SIG-M5 treated with dmso at 0.1 percent for 504 hours (cell line): ENCODE results near the gene SLC43A2.
"Not testable (repeated sequence)": the region's sequence is repeated elsewhere in the genome, so short reads cannot be mapped to it uniquely, and the experiment has no call there.

Experiments used
- DNase-seq: peaks from one replicate; lab custom pipeline; 2025; ENCODE audit not compliant: unreplicated experiment; lab: John Stamatoyannopoulos, UW

SLC43A2 gene

DNA sequence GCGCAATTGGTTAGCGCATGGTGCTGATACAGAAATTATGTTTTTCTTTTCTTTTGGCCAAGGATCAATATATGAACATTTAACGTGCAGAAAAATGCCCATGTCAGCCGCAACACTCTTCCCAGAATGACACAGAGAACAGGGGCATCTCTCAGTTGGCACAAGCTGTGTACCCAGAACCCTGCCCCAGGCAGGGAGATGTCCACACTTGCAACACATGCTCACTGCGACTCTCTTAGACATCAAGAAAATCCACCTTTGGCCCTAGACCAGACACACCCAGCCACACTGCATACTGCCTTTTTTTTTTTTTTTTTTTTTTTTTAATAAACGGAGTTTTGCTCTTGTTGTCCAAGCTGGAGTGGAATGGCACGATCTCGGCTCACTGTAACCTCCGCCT lies 83.0 kb downstream of the SLC43A2 start:
- DNase-seq = no peak

DNA sequence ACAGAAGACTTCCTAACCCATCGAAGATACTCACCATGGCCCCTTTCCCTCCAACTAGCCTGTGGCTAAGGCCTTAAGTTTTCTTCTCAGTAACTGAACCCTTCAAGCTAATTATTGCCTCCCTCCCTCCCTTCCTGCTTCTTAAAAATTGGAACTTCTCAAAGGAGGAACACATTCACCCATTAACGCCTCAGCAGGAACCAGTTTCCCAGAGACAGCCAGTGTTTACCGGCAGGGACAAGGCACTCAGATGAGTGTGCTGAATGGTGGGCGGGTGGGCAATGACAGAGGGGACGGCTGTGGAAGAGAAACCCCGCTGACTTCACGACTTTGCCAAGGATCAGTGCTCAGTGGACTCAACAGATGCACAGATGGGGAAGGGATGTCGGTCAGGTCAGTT lies 86.3 kb downstream of the SLC43A2 start:
- no peak for DNase-seq

DNA sequence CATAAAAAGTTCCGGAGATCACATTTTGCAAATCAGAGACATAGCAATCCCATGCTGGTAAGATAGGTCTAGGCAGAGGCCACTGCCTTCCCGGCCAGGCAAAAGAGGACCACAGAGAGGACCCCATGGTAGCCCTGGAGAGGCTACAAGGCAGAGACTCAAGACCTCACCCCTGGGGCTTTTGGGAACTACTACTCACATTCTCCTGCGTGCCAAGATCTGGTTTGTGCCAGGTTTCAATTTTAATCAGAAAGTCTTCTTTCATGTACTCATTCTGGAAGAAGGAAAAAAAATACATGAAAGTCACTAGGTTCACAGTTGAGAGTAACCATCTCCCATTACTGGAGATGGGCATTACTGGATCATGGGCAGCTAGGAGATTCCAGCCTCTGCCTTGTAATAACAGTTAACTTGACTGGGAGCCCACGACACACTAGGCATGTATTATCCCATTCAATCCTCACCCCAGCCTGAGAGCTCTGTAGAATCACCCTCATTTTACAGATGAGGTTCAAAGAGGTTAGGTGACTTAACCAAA lies 87.2 kb downstream of the SLC43A2 start:
- no peak for DNase-seq

DNA sequence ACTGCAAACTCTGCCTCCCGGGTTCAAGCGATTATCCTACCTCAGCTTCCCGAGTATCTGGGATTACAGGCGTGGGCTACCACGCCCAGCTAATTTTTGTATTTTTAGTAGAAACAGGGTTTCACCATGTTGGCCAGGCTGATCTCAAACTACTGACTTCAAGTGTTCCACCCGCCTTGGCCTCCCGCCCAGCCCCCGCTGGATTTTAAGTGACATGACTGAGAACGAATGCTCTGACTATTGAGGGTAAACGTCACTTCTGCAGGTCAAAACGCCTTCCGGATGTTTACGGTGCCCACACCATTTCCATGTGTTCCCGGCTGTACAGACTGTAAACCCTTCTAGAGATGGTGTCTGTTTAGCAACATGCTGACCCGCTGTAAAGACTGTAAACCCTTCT lies 88.8 kb downstream of the SLC43A2 start:
- no peak for DNase-seq

DNA sequence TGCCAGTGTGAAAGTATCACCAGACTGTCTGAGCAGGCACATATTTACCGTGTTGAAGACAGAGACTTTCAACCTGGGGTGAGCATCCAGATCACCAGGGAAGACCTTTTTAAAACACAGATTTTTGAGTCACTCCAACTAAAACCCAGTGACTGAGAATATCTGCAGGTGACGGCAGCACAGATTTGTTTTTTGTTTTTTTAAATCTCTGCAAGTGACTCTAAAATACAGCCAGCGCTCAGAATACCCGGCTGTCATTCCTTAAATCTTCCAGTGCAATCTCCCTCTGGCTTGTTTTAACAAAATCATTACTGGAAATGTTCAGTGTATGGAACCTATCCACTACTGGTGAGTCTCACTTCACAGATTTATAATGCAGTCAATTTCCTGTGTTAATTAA lies 92.9 kb downstream of the SLC43A2 start:
- DNase-seq = no peak

DNA sequence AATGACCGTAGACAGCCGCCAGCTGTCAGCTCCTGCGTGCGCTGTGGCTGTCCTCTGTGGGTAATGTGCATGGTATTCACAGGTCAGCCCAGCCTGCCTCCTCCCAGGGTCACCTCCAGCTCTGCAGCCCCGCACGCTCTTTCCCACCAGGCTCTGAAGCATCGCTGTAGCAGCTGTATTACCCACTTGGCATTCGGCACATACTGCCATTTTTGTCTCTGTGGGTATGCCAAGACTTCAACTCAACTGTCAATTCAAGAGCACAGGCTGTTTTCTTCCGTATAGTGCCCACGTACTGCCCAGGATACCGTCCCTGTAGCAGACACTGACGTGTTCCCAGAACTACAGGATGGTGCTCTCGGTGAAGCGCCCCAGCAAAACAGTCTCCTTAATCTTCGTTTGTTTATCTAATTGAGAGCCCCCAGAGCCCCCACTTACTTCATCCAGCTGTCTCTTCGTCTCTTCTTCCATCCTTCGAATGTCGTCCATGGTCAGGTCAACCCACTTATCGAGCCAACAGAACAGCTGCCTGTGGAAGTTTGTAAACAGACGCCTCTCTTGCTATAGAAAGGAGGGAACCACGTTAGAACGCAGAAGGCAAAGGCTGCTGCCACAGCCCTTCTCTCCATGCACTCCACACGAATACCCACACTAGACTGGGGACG lies 94.8 kb downstream of the SLC43A2 start:
- DNase-seq = no peak

DNA sequence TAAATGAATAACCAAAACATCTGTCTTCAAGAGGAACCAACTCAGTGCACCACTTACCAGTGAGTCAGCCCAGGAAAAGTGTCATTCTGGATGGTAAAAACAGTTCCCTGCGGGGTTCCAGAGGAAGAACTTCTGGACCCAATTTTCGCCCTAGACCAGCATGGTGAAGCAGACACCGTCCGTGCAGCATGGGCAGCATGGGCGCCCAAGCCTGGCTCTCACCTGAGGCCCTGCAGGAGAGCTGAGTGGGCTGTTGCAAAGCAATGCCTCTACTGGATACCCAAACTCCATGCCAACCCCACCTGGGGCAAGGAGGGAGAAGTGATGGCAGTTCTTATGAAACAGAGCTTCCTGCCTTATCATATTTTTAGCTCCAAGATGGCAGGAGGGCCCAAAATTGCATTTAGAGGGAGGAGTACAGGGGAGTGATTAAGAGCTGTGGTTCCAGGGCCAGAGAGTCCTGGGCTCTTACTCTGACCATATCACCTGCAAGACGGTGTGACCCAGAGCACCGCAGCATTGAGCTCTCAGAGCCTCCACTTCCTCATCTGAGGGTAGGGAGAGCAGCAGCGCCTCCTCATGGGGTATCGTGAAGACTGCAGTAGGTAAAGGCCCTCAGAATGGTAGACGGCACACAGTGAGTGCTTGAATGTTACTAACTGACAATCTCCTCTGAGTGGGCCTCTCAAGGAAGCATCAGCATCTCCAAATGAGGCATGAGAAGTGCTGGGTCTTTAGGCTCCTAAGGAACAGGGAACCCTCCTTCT lies 95.6 kb downstream of the SLC43A2 start:
- DNase-seq = peak; percentile 16

DNA sequence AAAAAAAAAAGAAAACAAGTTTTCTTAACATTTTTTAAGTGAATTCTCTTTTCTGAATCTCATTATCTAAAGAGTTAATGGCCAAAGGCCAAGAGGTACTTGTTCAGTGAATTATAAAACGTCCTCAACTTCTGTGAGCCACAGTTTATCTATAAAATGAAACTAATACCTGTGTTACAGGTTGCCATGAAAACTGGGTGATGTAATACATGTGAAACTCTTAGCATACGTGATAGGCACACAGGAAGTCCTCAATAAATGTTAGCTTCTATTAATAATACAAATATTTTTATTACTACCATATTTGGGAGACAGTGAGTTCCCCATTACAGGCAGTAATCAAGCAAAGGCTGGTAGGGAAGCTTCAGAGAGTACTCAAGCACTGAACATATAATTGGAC lies 98.8 kb downstream of the SLC43A2 start:
- no peak for DNase-seq

DNA sequence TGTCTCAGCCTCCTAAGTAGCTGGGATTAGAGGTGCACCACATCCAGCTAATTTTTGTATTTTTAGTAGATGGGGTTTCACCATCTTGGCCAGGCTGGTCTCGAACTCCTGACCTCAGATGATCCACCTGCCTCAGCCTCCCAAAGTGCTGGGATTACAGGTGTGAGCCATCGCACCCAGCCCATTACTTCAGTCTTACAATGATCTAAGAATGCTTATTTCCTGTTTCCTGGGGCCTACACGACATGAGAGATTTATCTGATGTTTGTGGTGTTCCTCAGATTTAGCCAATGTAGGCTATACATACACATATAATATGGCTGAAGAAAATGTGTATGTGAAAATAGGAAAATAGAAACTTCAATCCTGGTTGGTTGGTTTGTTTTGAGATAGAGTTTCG lies 101.8 kb downstream of the SLC43A2 start:
- not testable (repeated sequence) for DNase-seq

DNA sequence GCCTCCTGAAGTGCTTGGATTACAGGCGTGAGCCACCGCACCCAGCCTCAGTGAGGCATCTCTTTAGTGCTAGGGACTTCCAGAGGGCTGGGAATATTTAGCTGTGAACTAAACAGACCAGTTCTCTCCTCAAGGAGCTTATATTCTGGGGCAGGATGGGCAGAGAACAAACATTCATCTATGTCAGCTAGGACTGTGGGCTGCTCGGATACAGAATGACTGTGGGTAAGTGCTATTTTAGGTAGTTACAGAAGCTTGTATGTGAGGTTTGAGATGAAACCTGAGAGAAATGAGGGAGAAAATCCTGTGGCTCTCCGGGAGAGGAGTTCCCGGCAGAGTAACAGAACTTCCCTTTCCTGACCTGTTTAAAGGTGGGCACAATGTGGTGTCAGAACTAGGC lies 106.0 kb downstream of the SLC43A2 start:
- no peak for DNase-seq

DNA sequence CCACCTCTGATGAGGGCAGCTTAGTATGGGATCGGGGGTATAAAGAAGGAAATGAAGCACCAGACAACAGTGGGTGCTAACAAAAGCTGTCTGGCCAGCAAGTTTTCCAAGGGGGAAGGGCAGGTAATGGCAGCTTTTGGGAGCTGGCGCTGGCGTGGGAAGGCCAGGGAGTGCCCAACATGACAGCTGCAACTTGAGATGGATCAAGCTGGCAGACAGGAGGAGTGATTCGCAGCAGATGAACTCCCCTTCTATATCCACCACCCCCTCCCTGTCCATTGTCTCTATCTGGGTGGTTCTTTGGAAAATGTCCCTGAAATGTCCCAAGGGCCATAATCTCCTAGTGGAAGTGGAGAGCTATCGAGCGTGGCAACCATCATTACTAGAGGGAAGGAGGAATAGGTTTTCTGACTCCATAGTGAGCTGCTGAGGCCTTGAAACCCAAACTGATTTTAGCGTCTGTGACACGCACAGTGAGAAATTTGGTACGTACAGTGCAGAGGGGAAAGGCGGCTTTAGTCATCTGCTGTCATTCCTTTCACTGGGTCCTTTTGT lies 107.5 kb downstream of the SLC43A2 start:
- no peak for DNase-seq

DNA sequence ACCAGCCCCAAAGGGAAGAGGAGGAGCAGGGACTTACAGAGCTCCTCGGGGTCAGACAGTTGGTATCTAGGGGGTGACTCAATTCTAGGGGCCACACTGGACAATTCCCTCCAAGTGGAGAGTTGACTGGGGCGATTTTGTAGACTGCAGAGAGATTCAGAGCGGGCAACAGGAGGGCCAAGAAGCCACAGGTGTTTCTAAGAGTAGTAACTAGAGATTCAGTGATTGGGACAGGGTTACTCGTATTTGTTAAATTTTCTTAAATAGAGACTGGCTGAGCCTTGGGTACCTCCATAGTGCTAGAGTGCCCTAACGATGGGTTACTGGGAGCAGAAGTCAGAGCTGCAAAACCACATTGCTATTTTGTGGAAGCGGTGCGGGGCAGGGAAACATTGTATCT lies 109.0 kb downstream of the SLC43A2 start:
- DNase-seq = no peak
